Gastroesophageal sphincter (tissue), 3 donors: ENCODE data around the gene B4GALT7.

Source experiments
- POLR2AphosphoS5 ChIP-seq: sonication (generic); formaldehyde crosslinking; IDR thresholded peaks from one replicate; pipeline ENCODE4 v1.6.1; 2017; ENCODE audit warnings: antibody characterized with exemption
- TF ChIP-seq, protein P1 (sequence below), 4 experiments: fragments of 200-600 bp in 2 of 4; fragments of 450-650 bp in 2 of 4; sonication (generic) in 1 of 4; IDR thresholded peaks; one replicate each; pipeline ENCODE4 v1.5.1; 2017 to 2019; ENCODE audit warnings: antibody characterized with exemption in 4 of 4, mild to moderate bottlenecking in 2 of 4, moderate library complexity in 2 of 4

DNA sequence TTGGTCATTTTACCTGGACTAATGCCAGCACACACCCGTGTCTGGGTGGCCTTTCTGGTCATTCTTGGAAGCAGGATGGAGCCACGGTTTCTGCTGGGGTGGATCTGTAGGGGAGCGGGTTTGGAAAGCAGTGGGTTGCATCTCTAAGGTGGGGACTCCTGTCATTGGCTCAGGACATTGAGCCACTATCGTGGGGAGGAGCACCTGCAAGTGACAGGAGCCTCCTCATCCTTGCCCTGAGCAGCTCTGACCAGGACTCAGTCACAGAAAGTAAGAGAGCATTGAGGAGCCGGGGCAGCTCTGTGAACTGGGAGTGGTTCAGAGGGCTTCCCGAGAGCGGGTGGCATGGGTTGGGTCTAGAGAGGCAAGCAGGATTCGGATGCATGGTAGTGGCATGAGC lies 3.7 kb downstream of the B4GALT7 start:
- TF ChIP-seq, protein P1, sequence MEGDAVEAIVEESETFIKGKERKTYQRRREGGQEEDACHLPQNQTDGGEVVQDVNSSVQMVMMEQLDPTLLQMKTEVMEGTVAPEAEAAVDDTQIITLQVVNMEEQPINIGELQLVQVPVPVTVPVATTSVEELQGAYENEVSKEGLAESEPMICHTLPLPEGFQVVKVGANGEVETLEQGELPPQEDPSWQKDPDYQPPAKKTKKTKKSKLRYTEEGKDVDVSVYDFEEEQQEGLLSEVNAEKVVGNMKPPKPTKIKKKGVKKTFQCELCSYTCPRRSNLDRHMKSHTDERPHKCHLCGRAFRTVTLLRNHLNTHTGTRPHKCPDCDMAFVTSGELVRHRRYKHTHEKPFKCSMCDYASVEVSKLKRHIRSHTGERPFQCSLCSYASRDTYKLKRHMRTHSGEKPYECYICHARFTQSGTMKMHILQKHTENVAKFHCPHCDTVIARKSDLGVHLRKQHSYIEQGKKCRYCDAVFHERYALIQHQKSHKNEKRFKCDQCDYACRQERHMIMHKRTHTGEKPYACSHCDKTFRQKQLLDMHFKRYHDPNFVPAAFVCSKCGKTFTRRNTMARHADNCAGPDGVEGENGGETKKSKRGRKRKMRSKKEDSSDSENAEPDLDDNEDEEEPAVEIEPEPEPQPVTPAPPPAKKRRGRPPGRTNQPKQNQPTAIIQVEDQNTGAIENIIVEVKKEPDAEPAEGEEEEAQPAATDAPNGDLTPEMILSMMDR (IDR thresholded peaks at IDR 0.05): no peak
- TF ChIP-seq POLR2AphosphoS5: no peak
